ENCODE measurements around the gene FAM3A.

Gene FAM3A

DNA sequence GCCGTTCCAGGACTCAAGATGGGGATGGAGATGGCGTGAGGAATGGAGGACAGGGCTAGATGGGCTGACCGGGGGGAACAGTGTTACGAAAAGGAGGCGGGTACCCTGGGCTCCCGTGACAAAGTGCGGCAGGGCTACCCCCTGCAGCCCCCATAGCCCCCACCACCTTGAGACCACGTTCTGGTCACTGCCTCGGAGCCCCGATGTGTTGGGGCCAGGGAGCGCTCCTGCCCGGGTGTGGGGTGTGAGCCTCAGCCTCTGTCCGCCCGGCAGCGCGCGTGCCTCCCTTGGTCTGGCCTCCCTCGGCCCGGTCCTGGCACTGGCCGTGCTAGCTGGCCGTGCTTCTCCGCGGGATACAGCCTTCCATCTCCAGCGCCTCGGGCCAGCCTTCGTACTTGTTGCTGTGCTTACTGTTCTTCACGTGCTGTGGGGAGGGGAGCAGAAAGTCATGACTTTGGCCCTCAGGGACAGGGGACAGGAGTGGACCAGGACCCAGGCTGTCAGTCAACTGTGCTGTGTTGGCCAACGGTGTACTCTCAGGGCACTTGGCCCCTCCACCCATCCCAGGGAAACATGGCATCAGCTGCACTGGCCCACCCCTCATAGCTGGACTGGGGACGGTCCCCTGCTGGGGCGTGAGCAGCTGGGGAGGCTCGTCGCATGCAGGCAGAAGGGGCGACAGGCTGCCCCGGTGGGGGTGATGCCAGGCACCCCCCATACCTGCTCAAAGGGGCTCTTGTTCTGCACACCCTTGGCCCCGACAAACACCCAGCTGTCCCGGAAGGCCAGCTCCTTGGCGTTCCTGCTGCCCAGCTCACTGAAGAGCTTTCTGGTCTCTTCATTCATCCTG is 9.3 kb downstream of the FAM3A start:
- H4K20me1 ChIP-seq (ENCODE audit: insufficient read depth, low read length) = no peaks in the 10 kb centered on the region
- TF ChIP-seq EZH2 (IDR thresholded peaks at IDR 0.05; ENCODE audit: borderline replicate concordance, low read depth, low read length, severe bottlenecking) (no peak), CTCF (IDR thresholded peaks at IDR 0.05; ENCODE audit: borderline replicate concordance, extremely low read depth, low read length, poor library complexity, severe bottlenecking) (no peak)
- H3K9me3 ChIP-seq (ENCODE audit: insufficient read depth, low read length, severe bottlenecking) = no peaks in the 10 kb centered on the region
- DNase-seq = no peak
- H3K4me2 ChIP-seq (ENCODE audit: insufficient read depth, low read length) = no peak overlapping the region
- H3K27me3 ChIP-seq (ENCODE audit: insufficient read depth, low read length, poor library complexity) = no peaks in the 10 kb centered on the region
- H3K36me3 ChIP-seq (ENCODE audit: insufficient read depth, low read length) = peaks cover 22% of the 10 kb centered on the region
- H3K79me2 ChIP-seq (ENCODE audit: insufficient read depth, low read length) = no peaks in the 10 kb centered on the region
- peaks cover 2% of the 10 kb centered on the region; the same call in 1 of the 2 replicates for H3K4me1 ChIP-seq (ENCODE audit: insufficient read depth, low read length)
- H3K9ac ChIP-seq (ENCODE audit: low read depth, low read length) = no peak overlapping the region
- no peak overlapping the region for H3K27ac ChIP-seq (ENCODE audit: low read length)
- no peak overlapping the region for H3K4me3 ChIP-seq (ENCODE audit: low read depth in 1 of 2, low read length in 2 of 2)
- no peak overlapping the region for H2AFZ ChIP-seq (ENCODE audit: low read depth, low read length)
- ATAC-seq (ENCODE audit: insufficient read depth, low read depth) = no peak

DNA sequence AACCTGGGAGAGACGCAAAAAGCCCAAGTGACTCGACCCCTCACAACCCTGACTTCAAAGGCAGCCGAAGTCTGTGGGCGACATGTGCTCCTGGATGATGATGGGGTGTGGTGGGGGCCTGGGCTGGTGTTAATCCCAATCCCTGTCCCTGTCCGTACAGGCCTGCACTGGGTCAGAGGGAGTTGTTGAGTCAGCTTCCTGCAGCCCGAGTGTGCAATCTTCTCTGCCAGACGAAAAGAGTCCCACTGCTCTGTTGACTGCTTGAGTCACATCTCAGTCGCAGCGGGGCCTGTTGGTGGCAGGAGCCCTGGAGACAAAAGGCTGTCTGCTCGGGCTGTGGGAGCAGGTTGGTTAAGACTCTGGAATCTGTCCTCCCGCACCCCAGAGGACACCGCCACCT is 10.3 kb downstream of the FAM3A start:
- no peak overlapping the region for H3K4me3 ChIP-seq (ENCODE audit: low read depth in 1 of 2, low read length in 2 of 2)
- no peaks in the 10 kb centered on the region for H4K20me1 ChIP-seq (ENCODE audit: insufficient read depth, low read length)
- no peaks in the 10 kb centered on the region for H3K79me2 ChIP-seq (ENCODE audit: insufficient read depth, low read length)
- no peaks in the 10 kb centered on the region for H3K4me1 ChIP-seq (ENCODE audit: insufficient read depth, low read length)
- ATAC-seq (ENCODE audit: insufficient read depth, low read depth) (no peak), DNase-seq (no peak)
- peaks cover 22% of the 10 kb centered on the region for H3K36me3 ChIP-seq (ENCODE audit: insufficient read depth, low read length)
- no peaks in the 10 kb centered on the region for H3K27me3 ChIP-seq (ENCODE audit: insufficient read depth, low read length, poor library complexity)
- no peak overlapping the region for H3K9ac ChIP-seq (ENCODE audit: low read depth, low read length)
- H2AFZ ChIP-seq (ENCODE audit: low read depth, low read length) = no peak overlapping the region
- no peaks in the 10 kb centered on the region for H3K9me3 ChIP-seq (ENCODE audit: insufficient read depth, low read length, severe bottlenecking)
- H3K27ac ChIP-seq (ENCODE audit: low read length) = no peak overlapping the region
- TF ChIP-seq EZH2 (IDR thresholded peaks at IDR 0.05; ENCODE audit: borderline replicate concordance, low read depth, low read length, severe bottlenecking) = no peak
- no peak for TF ChIP-seq CTCF (IDR thresholded peaks at IDR 0.05; ENCODE audit: borderline replicate concordance, extremely low read depth, low read length, poor library complexity, severe bottlenecking)
- no peak overlapping the region for H3K4me2 ChIP-seq (ENCODE audit: insufficient read depth, low read length)

DNA sequence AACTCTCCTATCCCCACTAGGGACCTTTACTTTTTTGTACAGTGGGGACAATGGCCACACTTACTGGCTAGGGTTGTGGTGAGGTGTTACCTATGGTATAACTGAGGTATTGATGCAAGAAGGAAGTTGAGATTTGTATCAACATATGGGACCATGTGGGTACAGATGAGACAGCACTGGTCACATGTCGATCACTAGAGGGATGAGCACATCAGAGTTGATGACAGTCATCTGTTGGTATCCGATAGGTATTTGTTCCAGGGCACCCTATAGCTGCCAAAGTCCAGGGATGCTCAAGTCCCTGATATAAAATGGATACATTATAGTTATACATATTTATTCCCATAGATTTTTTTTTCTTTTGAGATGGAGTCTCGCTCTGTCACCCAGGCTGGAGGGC is 13.0 kb downstream of the FAM3A start:
- Histone ChIP-seq H3K27me3 (ENCODE audit: insufficient read depth, low read length, poor library complexity) (no peaks in the 10 kb centered on the region), H3K4me3 (ENCODE audit: low read depth in 1 of 2, low read length in 2 of 2) (no peak overlapping the region), H2AFZ (ENCODE audit: low read depth, low read length) (no peak overlapping the region), H3K27ac (ENCODE audit: low read length) (no peak overlapping the region), H3K79me2 (ENCODE audit: insufficient read depth, low read length) (no peaks in the 10 kb centered on the region), H4K20me1 (ENCODE audit: insufficient read depth, low read length) (no peaks in the 10 kb centered on the region), H3K9ac (ENCODE audit: low read depth, low read length) (no peak overlapping the region), H3K4me2 (ENCODE audit: insufficient read depth, low read length) (no peak overlapping the region), H3K36me3 (ENCODE audit: insufficient read depth, low read length) (peaks cover 19% of the 10 kb centered on the region; the same call in 1 of the 2 replicates), H3K9me3 (ENCODE audit: insufficient read depth, low read length, severe bottlenecking) (no peaks in the 10 kb centered on the region), H3K4me1 (ENCODE audit: insufficient read depth, low read length) (no peaks in the 10 kb centered on the region)
- DNase-seq = no peak
- TF ChIP-seq CTCF (IDR thresholded peaks at IDR 0.05; ENCODE audit: borderline replicate concordance, extremely low read depth, low read length, poor library complexity, severe bottlenecking) (no peak), EZH2 (IDR thresholded peaks at IDR 0.05; ENCODE audit: borderline replicate concordance, low read depth, low read length, severe bottlenecking) (no peak)
- ATAC-seq (ENCODE audit: insufficient read depth, low read depth) = no peak

Data from DND-41 (cell line).